Measurements from ENCODE around the gene LSM12.

GRCh38 chr17:43999024-43999423, 67.4 kb downstream of the LSM12 start:
- TF ChIP-seq CTCF (IDR thresholded peaks at IDR 0.05) (no peak), POLR2A (IDR thresholded peaks at IDR 0.05) (no peak)

All from lower leg skin (tissue), 3 donors.